Lower leg skin (tissue), 3 donors: ENCODE results near the gene LYRM4.

Source experiments
- CTCF ChIP-seq, 3 donors: fragments of 450-650 bp; IDR thresholded peaks; one replicate each; pipeline ENCODE4 v1.5.1; 2016; ENCODE audit warnings: antibody characterized with exemption in 3 of 3, mild to moderate bottlenecking in 3 of 3, moderate library complexity in 2 of 3
- POLR2A ChIP-seq, 2 donors: fragments of 450-650 bp; IDR thresholded peaks; one replicate each; pipeline ENCODE4 v1.6.1; 2016 to 2017; ENCODE audit warnings: antibody characterized with exemption in 2 of 2, mild to moderate bottlenecking in 1 of 2, moderate library complexity in 1 of 2

DNA sequence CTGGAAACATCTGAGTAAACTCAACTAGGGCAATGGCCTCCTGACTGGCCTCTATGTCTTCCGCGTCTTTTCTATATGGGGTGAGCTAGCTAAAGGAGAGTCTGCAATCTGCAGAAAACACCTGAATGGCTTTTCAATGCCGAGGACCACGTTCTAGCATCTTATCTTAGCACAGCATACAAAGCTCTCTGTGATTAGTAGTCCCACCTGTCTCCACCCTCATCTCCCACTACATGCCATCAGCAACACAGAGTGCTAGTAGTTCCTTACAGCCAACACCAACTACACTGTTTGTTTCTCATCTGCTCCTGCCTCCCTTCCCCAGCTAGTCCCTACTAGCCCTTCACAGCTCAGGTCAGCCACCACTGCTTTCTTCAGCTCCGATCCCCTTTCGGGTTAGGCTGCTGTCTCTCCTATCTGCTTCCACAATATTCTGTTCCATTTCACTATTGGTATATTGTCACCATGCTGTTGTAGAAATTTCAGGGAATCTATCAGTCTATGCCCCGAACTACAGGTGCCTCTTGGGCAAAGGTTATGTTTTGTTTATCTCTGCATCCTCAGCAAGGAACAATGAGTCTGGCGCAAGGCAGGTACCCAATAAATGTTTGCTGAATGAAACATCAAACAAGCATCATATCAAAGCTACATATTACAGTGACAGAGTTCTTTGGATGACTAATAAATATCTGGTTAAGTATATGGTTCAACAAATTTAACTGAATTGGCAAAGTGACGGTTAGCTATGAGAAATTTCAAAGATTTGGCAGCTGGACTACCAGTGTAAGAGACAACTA, 12.2 kb downstream of the LYRM4 start:
- TF ChIP-seq CTCF (IDR thresholded peaks at IDR 0.05) (no peak), POLR2A (IDR thresholded peaks at IDR 0.05) (no peak)
